Esophagus muscularis mucosa (tissue), 4 donors: Measurements from ENCODE around the gene SLC25A36. TPM values are rescaled to one million over a fixed set of nuclear protein-coding genes. Genes with fewer than 3 reads are reported as not detected.

Source experiments
- DNase-seq: peaks from one replicate; pipeline ENCODE4 v3.0.0-alpha.2; 2017; ENCODE audit errors: extremely low spot score
- H3K27ac ChIP-seq, 4 donors: fragments of 200-600 bp; sonication (generic); replicated peaks in 1 of 4; 1 replicate in 3 of 4; 2 replicates in 1 of 4; pipeline ENCODE4 v1.5.1; 2016 to 2019; ENCODE audit warnings: mild to moderate bottlenecking in 1 of 4
- H3K27me3 ChIP-seq, 4 donors: fragments of 200-600 bp; sonication (generic); one replicate each; pipeline versions ENCODE4 v1.5.1 to v1.6.0; 2016 to 2019
- H3K36me3 ChIP-seq, 4 donors: fragments of 200-600 bp; sonication (generic); one replicate each; pipeline ENCODE4 v1.5.1; 2016 to 2019
- H3K4me1 ChIP-seq, 4 donors: fragments of 200-600 bp; sonication (generic); one replicate each; pipeline ENCODE4 v1.5.1; 2016 to 2019
- H3K4me3 ChIP-seq, 4 donors: fragments of 200-600 bp; sonication (generic); 1 replicate in 2 of 4; 2 replicates in 2 of 4; pipeline ENCODE4 v1.5.1; 2016 to 2019; ENCODE audit warnings: mild to moderate bottlenecking in 4 of 4, moderate library complexity in 1 of 4
- H3K9me3 ChIP-seq, 4 donors: fragments of 200-600 bp; sonication (generic); 1 replicate in 3 of 4; 2 replicates in 1 of 4; pipeline ENCODE4 v1.5.1; 2016 to 2019
- EP300 ChIP-seq: sonication (generic); formaldehyde crosslinking; IDR thresholded peaks from one replicate; pipeline ENCODE4 v1.6.1; 2017; ENCODE audit warnings: antibody characterized with exemption
- POLR2A ChIP-seq: fragments of 450-650 bp; IDR thresholded peaks from one replicate; pipeline ENCODE4 v1.6.1; 2017; ENCODE audit warnings: antibody characterized with exemption, moderate library complexity, mild to moderate bottlenecking, low read depth
- POLR2AphosphoS5 ChIP-seq, 2 donors: sonication (generic); formaldehyde crosslinking; IDR thresholded peaks; one replicate each; pipeline ENCODE4 v1.6.1; 2017; ENCODE audit warnings: antibody characterized with exemption in 2 of 2
- WGBS: methylation state at CpG from one replicate; pipeline ENCODE4 v1.1.5; 2018; 5-methylcytosine and 5-hydroxymethylcytosine counted together
- intact Hi-C: fragments of 100-400 bp; cut with DNase I; formaldehyde crosslinking; loops from one replicate; pipeline ENCODE4 v1.15.1; 2023
- total RNA-seq, 4 donors: library from RNA; depleted of rRNA; stranded (reverse); fragments of >200 nt; gene quantifications; one replicate each; pipeline versions ENCODE4 v1.1.0 to v1.2.1, GENCODE V29; 2016
- TF ChIP-seq, protein P1 (sequence below), 3 experiments: fragments of 200-600 bp in 2 of 3; fragments of 450-650 bp in 1 of 3; sonication (generic) in 2 of 3; IDR thresholded peaks; one replicate each; pipeline ENCODE4 v1.5.1; 2017 to 2019; ENCODE audit warnings: antibody characterized with exemption in 3 of 3, mild to moderate bottlenecking in 2 of 3, moderate library complexity in 1 of 3

SLC25A36 gene, protein sequence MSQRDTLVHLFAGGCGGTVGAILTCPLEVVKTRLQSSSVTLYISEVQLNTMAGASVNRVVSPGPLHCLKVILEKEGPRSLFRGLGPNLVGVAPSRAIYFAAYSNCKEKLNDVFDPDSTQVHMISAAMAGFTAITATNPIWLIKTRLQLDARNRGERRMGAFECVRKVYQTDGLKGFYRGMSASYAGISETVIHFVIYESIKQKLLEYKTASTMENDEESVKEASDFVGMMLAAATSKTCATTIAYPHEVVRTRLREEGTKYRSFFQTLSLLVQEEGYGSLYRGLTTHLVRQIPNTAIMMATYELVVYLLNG
- total RNA-seq, result 10 to 100 TPM; 42.8 to 56.9 (median 53.8) TPM

DNA sequence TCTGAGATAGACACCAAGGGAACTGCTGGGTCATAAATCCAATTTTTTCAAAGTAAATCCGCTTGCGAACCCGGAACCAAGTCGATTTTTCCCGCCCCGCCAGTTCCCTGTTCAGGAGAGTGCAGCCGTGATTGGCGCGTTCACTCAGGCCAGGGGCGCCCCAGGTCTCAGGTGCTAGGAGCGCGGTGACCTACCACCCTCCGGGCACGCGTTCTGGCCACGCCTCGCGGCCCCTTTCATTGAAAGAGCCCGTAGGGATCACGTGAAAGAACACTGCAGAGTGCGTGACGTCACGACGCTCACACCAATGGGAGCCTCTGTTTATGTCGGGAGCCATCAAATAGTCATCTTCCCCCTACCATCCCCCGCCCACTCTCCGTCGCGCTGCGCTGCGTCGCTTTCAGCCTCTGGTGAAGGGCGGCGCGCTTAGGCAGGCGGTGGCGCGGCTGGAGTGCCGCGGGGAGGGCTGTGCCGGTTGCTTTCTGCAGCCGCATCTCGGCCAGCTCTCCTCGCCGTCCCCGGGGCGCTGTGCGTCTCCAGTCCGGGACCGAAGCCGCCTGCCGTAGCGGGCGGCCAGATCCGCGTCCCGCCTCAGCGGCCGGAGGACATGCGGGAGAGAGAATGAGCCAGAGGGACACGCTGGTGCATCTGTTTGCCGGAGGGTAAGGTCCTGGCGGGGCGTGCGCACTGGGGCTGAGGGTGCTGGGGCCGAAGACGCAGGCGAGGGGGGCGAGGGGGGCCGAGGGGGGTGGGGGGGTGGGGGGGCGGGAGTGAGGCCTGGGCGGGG, at the start of gene SLC25A36:
Gene SLC25A36, plus strand, starts transcription at position 403 of the 787 bp plus-strand sequence. Its CDS starts 219 bp downstream, at position 622.
- peak within 1 kb of the TSS; percentile 76 to 99 (median 94) for H3K4me3 ChIP-seq
- WGBS, result under 1% methylated on average over 39 of the region's 72 CpGs
- TF ChIP-seq, protein P1, sequence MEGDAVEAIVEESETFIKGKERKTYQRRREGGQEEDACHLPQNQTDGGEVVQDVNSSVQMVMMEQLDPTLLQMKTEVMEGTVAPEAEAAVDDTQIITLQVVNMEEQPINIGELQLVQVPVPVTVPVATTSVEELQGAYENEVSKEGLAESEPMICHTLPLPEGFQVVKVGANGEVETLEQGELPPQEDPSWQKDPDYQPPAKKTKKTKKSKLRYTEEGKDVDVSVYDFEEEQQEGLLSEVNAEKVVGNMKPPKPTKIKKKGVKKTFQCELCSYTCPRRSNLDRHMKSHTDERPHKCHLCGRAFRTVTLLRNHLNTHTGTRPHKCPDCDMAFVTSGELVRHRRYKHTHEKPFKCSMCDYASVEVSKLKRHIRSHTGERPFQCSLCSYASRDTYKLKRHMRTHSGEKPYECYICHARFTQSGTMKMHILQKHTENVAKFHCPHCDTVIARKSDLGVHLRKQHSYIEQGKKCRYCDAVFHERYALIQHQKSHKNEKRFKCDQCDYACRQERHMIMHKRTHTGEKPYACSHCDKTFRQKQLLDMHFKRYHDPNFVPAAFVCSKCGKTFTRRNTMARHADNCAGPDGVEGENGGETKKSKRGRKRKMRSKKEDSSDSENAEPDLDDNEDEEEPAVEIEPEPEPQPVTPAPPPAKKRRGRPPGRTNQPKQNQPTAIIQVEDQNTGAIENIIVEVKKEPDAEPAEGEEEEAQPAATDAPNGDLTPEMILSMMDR (IDR thresholded peaks at IDR 0.05), result peak in 2 of 3 experiments; percentile 10 to 21
- TF ChIP-seq EP300, result no peak
- TF ChIP-seq POLR2A, result peak; percentile 91
- peak; percentile 99 for TF ChIP-seq POLR2AphosphoS5 (IDR thresholded peaks at IDR 0.05)
- H3K36me3 ChIP-seq, result no peaks in the 10 kb centered on the region
- H3K27me3 ChIP-seq, result no peaks in the 10 kb centered on the region
- H3K9me3 ChIP-seq, result no peaks in the 10 kb centered on the region
- intact Hi-C loops, result no loop called here
- peak; percentile 99 for DNase-seq
- H3K4me1 ChIP-seq, result peaks cover 27 to 42% (median 38%) of the 10 kb centered on the region in 4 donors
- H3K27ac ChIP-seq, result peak within 1 kb of the TSS; percentile 92 to 100 (median 98)

DNA sequence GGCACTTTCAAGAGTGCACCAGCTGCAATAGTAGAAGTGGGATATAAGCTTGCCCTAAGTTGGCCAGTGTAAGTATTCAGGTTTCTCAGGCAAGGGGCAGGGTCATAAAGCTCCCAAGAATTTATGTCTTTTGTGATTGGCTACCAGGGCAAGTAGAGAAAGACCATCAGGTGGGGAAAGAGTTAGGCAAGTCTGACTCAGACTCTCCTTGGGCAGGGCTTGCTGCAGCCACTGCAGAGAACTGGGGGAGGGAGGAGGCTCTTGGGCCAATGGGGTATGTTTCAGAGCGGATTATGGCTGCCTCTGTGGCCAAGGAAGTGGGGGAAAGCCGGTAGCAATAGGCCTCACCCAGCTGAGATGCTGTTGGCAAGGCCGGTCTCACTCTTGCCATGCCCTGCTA, 44.6 kb upstream of the SLC25A36 start:
- intact Hi-C loops, result loop anchor here (5.0 kb wide), 1 partner anchor 295 kb away; no protein-coding TSS in a partner anchor
- no peaks in the 10 kb centered on the region for H3K9me3 ChIP-seq
- peaks cover 0 to 10% (median 0%) of the 10 kb centered on the region in 4 donors for H3K27me3 ChIP-seq
- H3K36me3 ChIP-seq, result no peaks in the 10 kb centered on the region
- WGBS, result 50% methylated on average over 3 of the region's 3 CpGs
- H3K27ac ChIP-seq, result no peak overlapping the region
- no peak for DNase-seq
- H3K4me3 ChIP-seq, result no peak overlapping the region
- TF ChIP-seq EP300, result no peak
- no peak for TF ChIP-seq POLR2A
- TF ChIP-seq POLR2AphosphoS5 (IDR thresholded peaks at IDR 0.05), result no peak
- TF ChIP-seq, protein P1 (IDR thresholded peaks at IDR 0.05), result no peak
- no peaks in the 10 kb centered on the region for H3K4me1 ChIP-seq

DNA sequence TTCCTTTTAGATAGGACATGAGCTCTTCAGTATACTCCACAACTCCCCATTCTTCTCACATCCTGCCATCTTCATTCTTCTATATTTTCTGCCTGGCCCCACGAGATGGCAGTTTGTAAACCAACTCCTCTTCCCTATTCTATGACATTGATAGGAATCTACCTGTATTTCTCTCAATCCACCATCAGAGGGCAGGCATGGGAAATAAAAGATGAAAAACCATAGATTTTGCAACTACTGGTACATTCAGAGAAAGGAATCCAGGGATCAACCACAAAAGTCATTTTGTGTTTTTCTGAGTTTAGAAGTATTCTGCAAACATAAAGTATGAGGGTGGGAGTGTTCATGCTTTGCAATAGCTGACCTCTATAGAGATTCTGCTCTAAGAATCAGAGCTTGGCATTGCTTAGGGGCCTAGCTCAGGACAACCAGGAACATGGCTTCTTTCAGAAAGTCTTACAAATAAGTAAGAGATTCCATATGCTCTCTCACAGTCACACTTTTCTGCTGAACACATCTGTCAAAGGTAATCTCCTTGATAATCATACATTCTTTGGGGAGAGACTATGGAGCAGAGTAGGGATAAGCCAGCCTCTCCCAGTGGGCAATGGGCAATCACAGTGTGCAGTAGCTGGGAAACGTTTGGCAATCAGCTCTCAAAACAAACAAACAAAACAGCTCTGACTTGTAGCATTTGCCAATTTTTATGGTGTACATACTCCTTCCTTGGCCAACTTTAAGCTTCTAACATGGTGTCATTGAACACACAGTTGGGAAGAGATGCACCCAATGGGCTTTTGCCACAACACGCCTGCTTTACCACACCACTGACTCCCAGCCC, 43.1 kb upstream of the SLC25A36 start:
- no peaks in the 10 kb centered on the region for H3K9me3 ChIP-seq
- TF ChIP-seq, protein P1 (IDR thresholded peaks at IDR 0.05), result peak; percentile 49 to 64 (median 63)
- no peak for TF ChIP-seq EP300
- no peak for TF ChIP-seq POLR2A
- TF ChIP-seq POLR2AphosphoS5 (IDR thresholded peaks at IDR 0.05), result no peak
- WGBS, result 52% methylated on average over 3 of the region's 3 CpGs
- intact Hi-C loops, result loop anchor here (5.0 kb wide), 1 partner anchor 294 kb away; no protein-coding TSS in a partner anchor
- no peaks in the 10 kb centered on the region for H3K36me3 ChIP-seq
- peaks cover 0 to 10% (median 0%) of the 10 kb centered on the region in 4 donors for H3K27me3 ChIP-seq
- DNase-seq, result no peak
- H3K4me1 ChIP-seq, result no peaks in the 10 kb centered on the region
- H3K4me3 ChIP-seq, result no peak overlapping the region
- H3K27ac ChIP-seq, result no peak overlapping the region

DNA sequence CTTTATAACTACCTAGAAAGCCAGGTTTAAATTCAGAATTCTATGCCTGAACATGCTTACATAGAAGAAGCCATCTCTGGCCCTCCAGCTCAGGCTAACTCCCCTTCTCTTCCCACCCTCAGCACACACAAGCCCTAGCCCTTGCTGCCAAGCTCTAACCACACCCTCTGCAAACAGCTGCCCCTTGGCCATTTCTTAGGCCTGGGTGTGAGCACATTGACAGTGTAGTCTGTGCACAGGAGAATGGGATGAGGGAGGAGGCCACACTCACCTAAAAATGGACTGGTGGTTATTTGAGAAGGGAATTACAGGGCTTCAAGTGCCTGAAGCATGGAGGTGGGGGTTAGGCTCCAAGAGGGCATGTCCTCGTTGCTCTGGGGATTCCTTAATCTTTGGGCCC, 42.3 kb upstream of the SLC25A36 start:
- 77% methylated on average over 1 of the region's 1 CpG for WGBS
- DNase-seq, result no peak
- Histone ChIP-seq H3K27me3 (peaks cover 0 to 10% (median 0%) of the 10 kb centered on the region in 4 donors), H3K4me1 (no peaks in the 10 kb centered on the region), H3K9me3 (no peaks in the 10 kb centered on the region), H3K4me3 (no peak overlapping the region), H3K27ac (no peak overlapping the region), H3K36me3 (no peaks in the 10 kb centered on the region)
- intact Hi-C loops, result loop anchor here (5.0 kb wide), 1 partner anchor 293 kb away; no protein-coding TSS in a partner anchor
- TF ChIP-seq EP300, result no peak
- no peak for TF ChIP-seq POLR2A
- TF ChIP-seq, protein P1 (IDR thresholded peaks at IDR 0.05), result no peak
- no peak for TF ChIP-seq POLR2AphosphoS5 (IDR thresholded peaks at IDR 0.05)
